ENCODE measurements around the gene GPANK1.

Gene GPANK1

GRCh38 chr6:31661262-31662123 lies 3.3 kb downstream of the GPANK1 start:
- DNase-seq = no peak

- DNase-seq = peak; percentile 66 to 85
Measured at GRCh38 chr6:31660381-31661261, 4.2 kb downstream of the GPANK1 start, which contains the start of gene C6orf47. Gene C6orf47 (minus strand): TSS chr6:31660778. CDS start chr6:31659947, 831 bp downstream.

- no peak for DNase-seq
Measured at GRCh38 chr6:31659649-31660380, 5.0 kb downstream of the GPANK1 start.

- no peak for DNase-seq
Measured at GRCh38 chr6:31658983-31659648, 5.7 kb downstream of the GPANK1 start.

GRCh38 chr6:31658158-31658688 lies 6.6 kb downstream of the GPANK1 start:
- no peak for DNase-seq

GRCh38 chr6:31657406-31658157 lies 7.2 kb downstream of the GPANK1 start:
- DNase-seq = no peak

GRCh38 chr6:31655349-31656237 lies 9.2 kb downstream of the GPANK1 start, which contains the start of gene APOM:
Gene APOM (plus strand): TSS chr6:31655894. CDS start chr6:31655967, 73 bp downstream.
- DNase-seq = no peak

GRCh38 chr6:31654574-31655348 lies 10.0 kb downstream of the GPANK1 start:
- DNase-seq = no peak

GRCh38 chr6:31652925-31653724 lies 11.7 kb downstream of the GPANK1 start:
- peak; percentile 93 to 95 for DNase-seq

- DNase-seq = peak in 1 of 2 experiments; percentile 62
Measured at GRCh38 chr6:31651602-31652191, 13.1 kb downstream of the GPANK1 start.

GRCh38 chr6:31645325-31645724 lies 19.5 kb downstream of the GPANK1 start:
- no peak for DNase-seq

GRCh38 chr6:31643818-31644454 lies 20.9 kb downstream of the GPANK1 start:
- DNase-seq = no peak

- no peak for DNase-seq
Measured at GRCh38 chr6:31642798-31643570, 21.8 kb downstream of the GPANK1 start.

- no peak for DNase-seq
Measured at GRCh38 chr6:31641370-31641769, 23.4 kb downstream of the GPANK1 start.

- no peak for DNase-seq
Measured at GRCh38 chr6:31640612-31641011, 24.2 kb downstream of the GPANK1 start.

- DNase-seq = no peak
Measured at GRCh38 chr6:31639449-31639861, 25.3 kb downstream of the GPANK1 start.

- DNase-seq = no peak
Measured at GRCh38 chr6:31639043-31639442, 25.8 kb downstream of the GPANK1 start.

Data from SHP77 (cell line).